Omental fat pad (tissue), 4 donors: ENCODE data around the gene PDE4D. TPM values are rescaled to one million over a fixed set of nuclear protein-coding genes. Genes with fewer than 3 reads are reported as not detected.
"Not testable (repeated sequence)": the region's sequence is repeated elsewhere in the genome, so short reads cannot be mapped to it uniquely, and the experiment has no call there.

ENCODE experiments used
- ATAC-seq: fragments of 150-250 bp; one replicate; pipeline ENCODE4 v1.9.1; 2016; ENCODE audit warnings: mild to moderate bottlenecking, moderate library complexity; ENCODE audit not compliant: low FRiP score
- DNase-seq: peaks from one replicate; pipeline ENCODE4 v3.0.0-alpha.2; 2019; ENCODE audit warnings: low spot score
- CTCF ChIP-seq, 3 donors: fragments of 450-650 bp; IDR thresholded peaks; one replicate each; pipeline ENCODE4 v1.5.1; 2016 to 2017; ENCODE audit warnings: antibody characterized with exemption in 3 of 3, mild to moderate bottlenecking in 3 of 3, moderate library complexity in 2 of 3
- total RNA-seq, 4 donors: library from RNA; depleted of rRNA; stranded (reverse); fragments of >200 nt; gene quantifications; one replicate each; pipeline ENCODE4 v1.1.0, GENCODE V29; 2016

Gene PDE4D
- total RNA-seq, 4 donors from 2014 or later, result 32.5 to 94.8 (median 43.2) TPM

- peak; percentile 67 for ATAC-seq
- TF ChIP-seq CTCF (IDR thresholded peaks at IDR 0.05), result no peak
- no peak for DNase-seq
These were observed 295.0 kb downstream of the PDE4D start for GRCh38 chr5:59598547-59598874.

GRCh38 chr5:59597690-59598546 is 295.6 kb downstream of the PDE4D start:
- no peak for TF ChIP-seq CTCF (IDR thresholded peaks at IDR 0.05)
- ATAC-seq (no peak), DNase-seq (no peak)

- DNase-seq, result no peak
- TF ChIP-seq CTCF (IDR thresholded peaks at IDR 0.05), result no peak
These were observed 296.8 kb downstream of the PDE4D start for GRCh38 chr5:59596586-59597350.

GRCh38 chr5:59594118-59594517 is 299.4 kb downstream of the PDE4D start:
- not testable (repeated sequence) for DNase-seq, ATAC-seq

More at GRCh38 chr5:59596586-59597350, 296.8 kb downstream of the PDE4D start:
- ATAC-seq, result peak; percentile 61

- no peak for TF ChIP-seq CTCF (IDR thresholded peaks at IDR 0.05)
- ATAC-seq (no peak), DNase-seq (no peak)
These were observed 300.0 kb downstream of the PDE4D start for GRCh38 chr5:59593439-59594007.

- ATAC-seq (peak; percentile 76), DNase-seq (no peak)
- no peak for TF ChIP-seq CTCF (IDR thresholded peaks at IDR 0.05)
These were observed 301.4 kb downstream of the PDE4D start for GRCh38 chr5:59592101-59592500.

- no peak for TF ChIP-seq CTCF (IDR thresholded peaks at IDR 0.05)
- DNase-seq, result no peak
- ATAC-seq, result no peak
These were observed 302.4 kb downstream of the PDE4D start for GRCh38 chr5:59591162-59591561.
